Esophagus squamous epithelium (tissue), 5 donors: ENCODE results near the gene RHOG. TPM values are rescaled to one million over a fixed set of nuclear protein-coding genes. Genes with fewer than 3 reads are reported as not detected.

Experiments used
- DNase-seq: peaks from one replicate; lab custom pipeline; 2025; lab: John Stamatoyannopoulos, UW
- H3K27ac ChIP-seq, 4 donors: fragments of 200-600 bp; sonication (generic); one replicate each; pipeline ENCODE4 v1.5.1; 2016 to 2019; ENCODE audit warnings: mild to moderate bottlenecking in 1 of 4
- H3K27me3 ChIP-seq, 4 donors: fragments of 200-600 bp; sonication (generic); 1 replicate in 3 of 4; 2 replicates in 1 of 4; pipeline versions ENCODE4 v1.5.1 to v1.6.0; 2017 to 2021; ENCODE audit warnings: antibody characterized with exemption in 1 of 4
- H3K36me3 ChIP-seq, 3 donors: fragments of 200-600 bp; sonication (generic); one replicate each; pipeline ENCODE4 v1.5.1; 2016 to 2019
- H3K4me1 ChIP-seq, 3 donors: fragments of 200-600 bp; sonication (generic); one replicate each; pipeline ENCODE4 v1.5.1; 2017 to 2019
- H3K4me3 ChIP-seq, 4 donors: fragments of 200-600 bp; sonication (generic); 1 replicate in 3 of 4; 2 replicates in 1 of 4; pipeline ENCODE4 v1.5.1; 2016 to 2019; ENCODE audit warnings: mild to moderate bottlenecking in 2 of 4, moderate library complexity in 1 of 4
- H3K9me3 ChIP-seq, 3 donors: fragments of 200-600 bp; sonication (generic); one replicate each; pipeline ENCODE4 v1.5.1; 2016 to 2019
- CTCF ChIP-seq, 6 experiments: fragments of 450-650 bp in 4 of 6; fragments of 200-600 bp in 2 of 6; sonication (generic) in 2 of 6; IDR thresholded peaks; one replicate each; pipeline ENCODE4 v1.5.1; 2016 to 2019; ENCODE audit warnings: antibody characterized with exemption in 6 of 6, mild to moderate bottlenecking in 4 of 6, moderate library complexity in 4 of 6
- POLR2A ChIP-seq, 4 donors: fragments of 450-650 bp; IDR thresholded peaks; one replicate each; pipeline ENCODE4 v1.6.1; 2017; ENCODE audit warnings: antibody characterized with exemption in 4 of 4, mild to moderate bottlenecking in 4 of 4, moderate library complexity in 3 of 4
- WGBS, 2 donors: methylation state at CpG; one replicate each; pipeline ENCODE4 v1.1.5; 2018; 5-methylcytosine and 5-hydroxymethylcytosine counted together
- intact Hi-C: fragments of 100-400 bp; cut with DNase I; formaldehyde crosslinking; loops from one replicate; pipeline ENCODE4 v1.15.0; 2022
- total RNA-seq, 4 donors: library from RNA; depleted of rRNA; stranded (reverse); fragments of >200 nt; gene quantifications; one replicate each; pipeline ENCODE4 v1.1.0, GENCODE V29; 2016
- donor health status: DM: yes; HTN: yes; CAD: no.

The RHOG gene
- total RNA-seq, 4 donors from 2014 or later, result 51.6 to 84.5 (median 72.7) TPM

GRCh38 chr11:3877364-3878257, 36.9 kb upstream of the RHOG start:
- no peak for DNase-seq
- no peaks in the 10 kb centered on the region for H3K36me3 ChIP-seq
- no peaks in the 10 kb centered on the region for H3K9me3 ChIP-seq
- no peaks in the 10 kb centered on the region for H3K27me3 ChIP-seq
- intact Hi-C loops, result no loop called here
- H3K27ac ChIP-seq, result peak overlapping the region in 2 of 4 donors; percentile 43 to 44
- TF ChIP-seq POLR2A (IDR thresholded peaks at IDR 0.05) (no peak), CTCF (IDR thresholded peaks at IDR 0.05) (no peak)
- WGBS, 2 donors, result 59 to 61% methylated on average over 7 to 8 of the region's 8 CpGs
- peaks cover 25 to 84% (median 27%) of the 10 kb centered on the region in 3 donors for H3K4me1 ChIP-seq
- H3K4me3 ChIP-seq, result no peak overlapping the region

DNA sequence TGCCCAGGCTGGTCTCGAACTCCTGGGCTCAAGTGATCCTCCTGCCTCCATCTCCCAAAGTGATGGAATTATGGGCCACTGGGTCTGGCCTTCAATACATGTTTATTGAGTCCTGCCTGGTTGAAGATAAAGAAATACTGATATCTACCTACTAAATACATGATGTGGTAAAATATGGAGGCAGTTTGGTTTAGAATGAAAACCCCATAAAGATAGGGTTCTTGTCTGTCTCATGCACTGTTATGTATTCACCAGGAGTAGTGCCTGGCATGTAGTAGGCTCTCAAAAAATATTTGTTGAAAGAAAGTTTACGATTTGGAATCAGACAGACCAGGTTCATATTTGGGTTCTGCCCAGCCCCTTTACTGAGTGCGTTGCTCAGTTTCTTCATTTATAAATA, 35.9 kb upstream of the RHOG start:
- intact Hi-C loops, result no loop called here
- H3K4me1 ChIP-seq, result peaks cover 25 to 88% (median 27%) of the 10 kb centered on the region in 3 donors
- DNase-seq, result no peak
- no peaks in the 10 kb centered on the region for H3K9me3 ChIP-seq
- H3K27ac ChIP-seq, result peak overlapping the region in 1 of 4 donors; percentile 44
- WGBS, 2 donors, result 81 to 85% methylated on average over 3 of the region's 3 CpGs
- H3K4me3 ChIP-seq, result no peak overlapping the region
- TF ChIP-seq CTCF (IDR thresholded peaks at IDR 0.05) (no peak), POLR2A (IDR thresholded peaks at IDR 0.05) (no peak)
- no peaks in the 10 kb centered on the region for H3K27me3 ChIP-seq
- H3K36me3 ChIP-seq, result no peaks in the 10 kb centered on the region

DNA sequence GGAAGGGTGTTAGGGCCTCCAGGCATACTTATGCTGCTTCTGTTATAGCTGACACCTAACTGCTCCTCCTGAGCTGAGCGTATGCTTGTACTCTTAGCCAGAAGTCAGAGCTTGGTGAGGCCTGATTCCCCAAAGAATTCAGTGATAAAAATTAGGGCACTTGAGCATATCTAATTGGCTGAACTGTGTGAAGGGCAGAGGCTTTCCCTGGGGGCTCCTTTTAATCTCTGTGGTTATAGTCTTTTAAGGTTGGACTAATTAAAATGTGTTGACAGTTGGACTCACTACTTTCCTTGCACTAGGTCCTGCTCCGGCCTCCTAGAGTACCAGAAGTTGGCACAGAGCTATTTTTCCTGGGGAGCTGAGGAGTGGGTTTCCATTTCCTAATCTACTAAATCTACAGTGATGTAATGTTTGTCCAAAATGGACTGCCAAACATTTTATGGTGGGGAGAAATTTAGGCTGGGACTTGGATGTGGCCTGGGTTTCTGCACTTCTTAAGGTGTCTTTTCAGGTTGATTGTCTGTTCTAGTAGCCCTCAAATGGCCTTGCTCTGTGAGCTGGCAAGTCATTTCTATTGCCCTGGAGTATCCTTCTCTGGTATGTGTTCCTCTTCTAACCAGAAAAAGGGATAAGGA, 33.1 kb upstream of the RHOG start:
- 90 to 100% methylated on average over 2 of the region's 2 CpGs for WGBS, 2 donors
- Histone ChIP-seq H3K4me1 (peaks cover 12 to 76% (median 14%) of the 10 kb centered on the region in 3 donors), H3K27ac (no peak overlapping the region), H3K36me3 (no peaks in the 10 kb centered on the region), H3K9me3 (no peaks in the 10 kb centered on the region), H3K4me3 (no peak overlapping the region), H3K27me3 (no peaks in the 10 kb centered on the region)
- no peak for DNase-seq
- intact Hi-C loops, result no loop called here
- TF ChIP-seq CTCF (IDR thresholded peaks at IDR 0.05), result no peak
- TF ChIP-seq POLR2A (IDR thresholded peaks at IDR 0.05), result no peak

DNA sequence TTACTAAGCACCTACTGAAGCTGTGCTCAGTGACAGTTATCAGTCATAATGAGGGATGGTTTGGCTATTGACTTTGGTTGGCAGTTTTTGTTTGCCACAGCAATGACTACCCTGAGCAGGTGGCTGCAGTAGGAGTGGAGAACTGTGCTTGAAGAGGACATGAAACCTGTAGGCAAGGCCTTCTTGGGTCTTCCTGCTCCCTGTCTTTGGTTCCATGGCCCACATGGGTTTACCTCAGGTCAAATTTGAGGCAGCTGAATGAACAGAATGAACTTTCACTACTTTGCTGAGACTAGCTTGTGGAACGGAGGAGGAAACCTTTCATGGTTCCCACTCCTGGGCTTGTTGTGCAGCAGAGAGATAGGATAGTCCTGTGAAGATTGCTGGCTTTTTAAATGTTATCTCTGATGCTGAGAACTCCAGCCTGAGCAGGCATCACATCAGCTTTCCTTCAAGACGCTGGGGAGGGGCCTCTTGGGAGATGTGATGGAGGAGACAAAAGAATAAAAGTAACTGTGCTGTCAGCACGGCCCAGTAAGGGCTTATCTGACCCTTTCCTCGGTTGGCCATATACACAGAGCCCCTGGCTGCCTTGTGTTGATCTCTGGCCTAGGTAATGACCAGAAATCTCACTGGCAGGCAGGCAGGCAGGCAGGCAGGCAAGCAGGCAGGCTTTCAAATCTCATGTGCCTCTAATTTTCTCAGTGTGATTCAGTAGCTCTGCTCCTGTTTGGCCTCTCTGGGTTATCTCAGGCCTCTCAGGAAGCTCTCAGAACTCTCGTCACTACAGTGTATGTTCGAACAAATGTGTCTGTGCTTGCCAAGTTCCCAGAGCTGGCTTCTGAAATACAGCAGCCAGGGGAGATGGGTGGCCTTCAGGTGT, 26.7 kb upstream of the RHOG start:
- 27 to 42% methylated on average over 5 to 6 of the region's 6 CpGs for WGBS, 2 donors
- no peak for DNase-seq
- no peaks in the 10 kb centered on the region for H3K27me3 ChIP-seq
- no peak for TF ChIP-seq CTCF (IDR thresholded peaks at IDR 0.05)
- TF ChIP-seq POLR2A (IDR thresholded peaks at IDR 0.05), result no peak
- H3K4me3 ChIP-seq, result no peak overlapping the region
- no peaks in the 10 kb centered on the region for H3K9me3 ChIP-seq
- H3K27ac ChIP-seq, result peak overlapping the region; percentile 14 to 61 (median 46)
- intact Hi-C loops, result loop anchor here (10.0 kb wide), 1 partner anchor 87 kb away; no protein-coding TSS in a partner anchor
- H3K4me1 ChIP-seq, result peaks cover 12 to 79% (median 40%) of the 10 kb centered on the region in 3 donors
- no peaks in the 10 kb centered on the region for H3K36me3 ChIP-seq
